A549 (cell line): ENCODE results near the gene DNALI1.

ENCODE experiments used
- BHLHE40 ChIP-seq: IDR thresholded peaks from 2 replicates; pipeline ENCODE4 v1.6.1; 2012; ENCODE audit warnings: low read depth, low read length, inconsistent platforms
- CTCF ChIP-seq: fragments of >200 bp; sonication (Bioruptor Twin); formaldehyde crosslinking; IDR thresholded peaks from 3 replicates; pipeline ENCODE4 v1.5.1; 2016
- EP300 ChIP-seq, 2 experiments: fragments of >200 bp; sonication (Bioruptor Twin); formaldehyde crosslinking; IDR thresholded peaks; 2 replicates in 1 of 2; 3 replicates in 1 of 2; pipeline ENCODE4 v1.6.1; 2016 to 2017
- MAX ChIP-seq: IDR thresholded peaks from 2 replicates; pipeline ENCODE4 v1.6.1; 2012
- MAZ ChIP-seq: fragments of 150-350 bp; IDR thresholded peaks from 2 replicates; pipeline ENCODE4 v1.6.1; 2014; ENCODE audit warnings: antibody characterized with exemption, low read depth, low read length, borderline replicate concordance
- MYC ChIP-seq: IDR thresholded peaks from 2 replicates; pipeline ENCODE4 v1.6.1; 2012; ENCODE audit warnings: mild to moderate bottlenecking, inconsistent platforms, low read length, improper control_type of control experiment, borderline replicate concordance
- POLR2A ChIP-seq: IDR thresholded peaks from 2 replicates; pipeline ENCODE4 v1.6.1; 2012; ENCODE audit warnings: mild to moderate bottlenecking, low read length
- POLR2AphosphoS2 ChIP-seq: conservative IDR thresholded peaks from 2 replicates; pipeline ENCODE4 v1.6.1; 2012; ENCODE audit warnings: low read length, improper control_type of control experiment, inconsistent platforms
- RCOR1 ChIP-seq: fragments of 150-350 bp; IDR thresholded peaks from 2 replicates; pipeline ENCODE4 v1.6.1; 2014; ENCODE audit warnings: antibody characterized with exemption, low read length, low read depth
- RNF2 ChIP-seq: fragments of 200-600 bp; sonication (generic); IDR thresholded peaks from 2 replicates; pipeline ENCODE4 v1.6.1; 2016; ENCODE audit warnings: low read depth, mild to moderate bottlenecking, antibody characterized with exemption, moderate library complexity, borderline replicate concordance
- ZSCAN20 ChIP-seq: fragments of 250-450 bp; sonication (Bioruptor Pico); IDR thresholded peaks from 2 replicates; pipeline ENCODE4 v1.8.0; 2022; ENCODE audit warnings: mild to moderate bottlenecking, moderate library complexity
- TF ChIP-seq, protein P1 (sequence below): fragments of 200-600 bp; sonication (generic); IDR thresholded peaks from 2 replicates; pipeline ENCODE4 v1.6.1; 2016; ENCODE audit warnings: antibody characterized with exemption, mild to moderate bottlenecking, moderate library complexity
- TF ChIP-seq, protein P2 (sequence below): fragments of 150-350 bp; IDR thresholded peaks from 2 replicates; pipeline ENCODE4 v1.6.1; 2014; ENCODE audit warnings: low read depth, mild to moderate bottlenecking, low read length

- TF ChIP-seq ZSCAN20 (CRISPR knock-in tag) (no peak), MYC (no peak), CTCF (no peak), RCOR1 (no peak), RNF2 (no peak), POLR2AphosphoS2 (no peak), BHLHE40 (no peak), POLR2A (no peak), MAZ (no peak), EP300 (IDR thresholded peaks at IDR 0.05) (no peak), MAX (no peak)
- TF ChIP-seq, protein P1, sequence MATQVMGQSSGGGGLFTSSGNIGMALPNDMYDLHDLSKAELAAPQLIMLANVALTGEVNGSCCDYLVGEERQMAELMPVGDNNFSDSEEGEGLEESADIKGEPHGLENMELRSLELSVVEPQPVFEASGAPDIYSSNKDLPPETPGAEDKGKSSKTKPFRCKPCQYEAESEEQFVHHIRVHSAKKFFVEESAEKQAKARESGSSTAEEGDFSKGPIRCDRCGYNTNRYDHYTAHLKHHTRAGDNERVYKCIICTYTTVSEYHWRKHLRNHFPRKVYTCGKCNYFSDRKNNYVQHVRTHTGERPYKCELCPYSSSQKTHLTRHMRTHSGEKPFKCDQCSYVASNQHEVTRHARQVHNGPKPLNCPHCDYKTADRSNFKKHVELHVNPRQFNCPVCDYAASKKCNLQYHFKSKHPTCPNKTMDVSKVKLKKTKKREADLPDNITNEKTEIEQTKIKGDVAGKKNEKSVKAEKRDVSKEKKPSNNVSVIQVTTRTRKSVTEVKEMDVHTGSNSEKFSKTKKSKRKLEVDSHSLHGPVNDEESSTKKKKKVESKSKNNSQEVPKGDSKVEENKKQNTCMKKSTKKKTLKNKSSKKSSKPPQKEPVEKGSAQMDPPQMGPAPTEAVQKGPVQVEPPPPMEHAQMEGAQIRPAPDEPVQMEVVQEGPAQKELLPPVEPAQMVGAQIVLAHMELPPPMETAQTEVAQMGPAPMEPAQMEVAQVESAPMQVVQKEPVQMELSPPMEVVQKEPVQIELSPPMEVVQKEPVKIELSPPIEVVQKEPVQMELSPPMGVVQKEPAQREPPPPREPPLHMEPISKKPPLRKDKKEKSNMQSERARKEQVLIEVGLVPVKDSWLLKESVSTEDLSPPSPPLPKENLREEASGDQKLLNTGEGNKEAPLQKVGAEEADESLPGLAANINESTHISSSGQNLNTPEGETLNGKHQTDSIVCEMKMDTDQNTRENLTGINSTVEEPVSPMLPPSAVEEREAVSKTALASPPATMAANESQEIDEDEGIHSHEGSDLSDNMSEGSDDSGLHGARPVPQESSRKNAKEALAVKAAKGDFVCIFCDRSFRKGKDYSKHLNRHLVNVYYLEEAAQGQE = no peak
- TF ChIP-seq, protein P2, sequence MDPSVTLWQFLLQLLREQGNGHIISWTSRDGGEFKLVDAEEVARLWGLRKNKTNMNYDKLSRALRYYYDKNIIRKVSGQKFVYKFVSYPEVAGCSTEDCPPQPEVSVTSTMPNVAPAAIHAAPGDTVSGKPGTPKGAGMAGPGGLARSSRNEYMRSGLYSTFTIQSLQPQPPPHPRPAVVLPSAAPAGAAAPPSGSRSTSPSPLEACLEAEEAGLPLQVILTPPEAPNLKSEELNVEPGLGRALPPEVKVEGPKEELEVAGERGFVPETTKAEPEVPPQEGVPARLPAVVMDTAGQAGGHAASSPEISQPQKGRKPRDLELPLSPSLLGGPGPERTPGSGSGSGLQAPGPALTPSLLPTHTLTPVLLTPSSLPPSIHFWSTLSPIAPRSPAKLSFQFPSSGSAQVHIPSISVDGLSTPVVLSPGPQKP = no peak
These were observed 19.4 kb upstream of the DNALI1 start for GRCh38 chr1:37537378-37537777.
